NCI-H345 treated with DMSO at 0.1 percent for 48 hours (cell line): ENCODE data around the gene FAM53C.

Source experiments
- DNase-seq: peaks from one replicate; lab custom pipeline; 2025; ENCODE audit not compliant: unreplicated experiment; lab: John Stamatoyannopoulos, UW

The FAM53C gene

GRCh38 chr5:138350563-138350890, 12.5 kb downstream of the FAM53C start:
- no peak for DNase-seq

- DNase-seq: no peak
These were observed 13.0 kb downstream of the FAM53C start for GRCh38 chr5:138351056-138351455.

GRCh38 chr5:138351517-138351916, 13.5 kb downstream of the FAM53C start:
- no peak for DNase-seq

GRCh38 chr5:138352071-138352721, 14.1 kb downstream of the FAM53C start, which contains the start of gene KDM3B:
Gene KDM3B (plus strand): TSS chr5:138352685. CDS start chr5:138352796, 111 bp downstream.
- DNase-seq: peak; percentile 77

GRCh38 chr5:138352722-138353559, 14.9 kb downstream of the FAM53C start:
- peak; percentile 19 for DNase-seq

GRCh38 chr5:138353560-138354080, 15.6 kb downstream of the FAM53C start:
- DNase-seq: no peak

GRCh38 chr5:138354387-138354786, 16.3 kb downstream of the FAM53C start:
- no peak for DNase-seq

- no peak for DNase-seq
These were observed 16.9 kb downstream of the FAM53C start for GRCh38 chr5:138354926-138355378.

- no peak for DNase-seq
These were observed 21.6 kb downstream of the FAM53C start for GRCh38 chr5:138359621-138360020.

- no peak for DNase-seq
These were observed 22.9 kb downstream of the FAM53C start for GRCh38 chr5:138360941-138361452.

GRCh38 chr5:138364576-138364975, 26.5 kb downstream of the FAM53C start:
- DNase-seq: no peak

- DNase-seq: no peak
These were observed 28.7 kb downstream of the FAM53C start for GRCh38 chr5:138366632-138367382.

GRCh38 chr5:138369261-138369660, 31.2 kb downstream of the FAM53C start:
- DNase-seq: no peak

GRCh38 chr5:138369706-138370105, 31.6 kb downstream of the FAM53C start:
- DNase-seq: no peak

GRCh38 chr5:138370537-138370936, 32.5 kb downstream of the FAM53C start:
- DNase-seq: no peak

GRCh38 chr5:138371454-138371853, 33.4 kb downstream of the FAM53C start:
- no peak for DNase-seq

- no peak for DNase-seq
These were observed 34.2 kb downstream of the FAM53C start for GRCh38 chr5:138372225-138372624.

- DNase-seq: no peak
These were observed 34.6 kb downstream of the FAM53C start for GRCh38 chr5:138372653-138373052.

- DNase-seq: no peak
These were observed 44.3 kb downstream of the FAM53C start for GRCh38 chr5:138382347-138382746.

- DNase-seq: no peak
These were observed 47.6 kb downstream of the FAM53C start for GRCh38 chr5:138385660-138386059.

GRCh38 chr5:138386290-138386689, 48.2 kb downstream of the FAM53C start:
- no peak for DNase-seq
